MM.1S (cell line): ENCODE measurements around the gene SSTR1.

ENCODE experiments used
- DNase-seq: peaks from one replicate; pipeline ENCODE4 v3.0.0-alpha.2; 2015
- H2AFZ ChIP-seq: fragments of 300-600 bp; sonication (generic); 2 replicates; pipeline ENCODE4 v1.6.0; 2016; ENCODE audit warnings: antibody characterized with exemption, low read length
- H3F3A ChIP-seq: fragments of 300-600 bp; sonication (generic); 2 replicates; pipeline ENCODE4 v1.6.1; 2016; ENCODE audit warnings: mild to moderate bottlenecking, antibody characterized with exemption, low read length, moderate library complexity, mixed read lengths; ENCODE audit not compliant: insufficient read depth
- H3K27ac ChIP-seq: fragments of 300-600 bp; sonication (generic); 2 replicates; pipeline ENCODE4 v1.5.1; 2016; ENCODE audit warnings: mild to moderate bottlenecking, low read length
- H3K27me3 ChIP-seq: fragments of 300-600 bp; sonication (generic); replicated peaks from 2 replicates; pipeline ENCODE4 v1.6.0; 2016; ENCODE audit warnings: low read length; ENCODE audit not compliant: insufficient read depth
- H3K36me3 ChIP-seq: fragments of 300-600 bp; sonication (generic); replicated peaks from 2 replicates; pipeline ENCODE4 v1.6.1; 2016; ENCODE audit warnings: mild to moderate bottlenecking, low read length, mixed read lengths; ENCODE audit not compliant: insufficient read depth
- H3K4me1 ChIP-seq: fragments of 300-600 bp; sonication (generic); 2 replicates; pipeline ENCODE4 v1.6.1; 2016; ENCODE audit warnings: low read length, mixed read lengths
- H3K4me2 ChIP-seq: fragments of 300-600 bp; sonication (generic); 2 replicates; pipeline ENCODE4 v1.6.0; 2016; ENCODE audit warnings: low read depth, low read length
- H3K4me3 ChIP-seq: fragments of 300-600 bp; sonication (generic); 2 replicates; pipeline ENCODE4 v1.5.1; 2016; ENCODE audit warnings: low read length, mixed read lengths
- H3K79me2 ChIP-seq: fragments of 300-600 bp; sonication (generic); 2 replicates; pipeline ENCODE4 v1.6.1; 2016; ENCODE audit warnings: mixed run types, low read length, mixed read lengths
- H3K9ac ChIP-seq: fragments of 300-600 bp; sonication (generic); 2 replicates; pipeline ENCODE4 v1.6.1; 2016; ENCODE audit warnings: low read length, mixed read lengths
- H3K9me2 ChIP-seq: fragments of 300-600 bp; sonication (generic); replicated peaks from 2 replicates; pipeline ENCODE4 v1.6.1; 2016; ENCODE audit warnings: mild to moderate bottlenecking, low read length, mixed read lengths; ENCODE audit not compliant: insufficient read depth
- H3K9me3 ChIP-seq: fragments of 300-600 bp; sonication (generic); replicated peaks from 2 replicates; pipeline ENCODE4 v1.6.1; 2016; ENCODE audit warnings: mild to moderate bottlenecking, low read length, mixed read lengths; ENCODE audit not compliant: insufficient read depth
- H4K20me1 ChIP-seq: fragments of 300-600 bp; sonication (generic); 2 replicates; pipeline ENCODE4 v1.6.1; 2016; ENCODE audit warnings: mild to moderate bottlenecking, low read length, moderate library complexity, mixed read lengths; ENCODE audit not compliant: insufficient read depth
- EZH2 ChIP-seq: fragments of 300-600 bp; sonication (generic); optimal IDR thresholded peaks from 2 replicates; pipeline ENCODE3; 2017; ENCODE audit warnings: low read depth, mild to moderate bottlenecking, antibody characterized with exemption, low read length, mixed read lengths
- EZH2phosphoT487 ChIP-seq: fragments of 300-600 bp; sonication (generic); IDR thresholded peaks from 2 replicates; pipeline ENCODE4 v1.6.1; 2018; ENCODE audit warnings: antibody characterized with exemption, low read length
- TF ChIP-seq, protein P1 (sequence below): fragments of 300-600 bp; sonication (generic); IDR thresholded peaks from 2 replicates; pipeline ENCODE4 v1.5.1; 2016; ENCODE audit warnings: antibody characterized with exemption, low read length, mixed read lengths

SSTR1 gene

DNA sequence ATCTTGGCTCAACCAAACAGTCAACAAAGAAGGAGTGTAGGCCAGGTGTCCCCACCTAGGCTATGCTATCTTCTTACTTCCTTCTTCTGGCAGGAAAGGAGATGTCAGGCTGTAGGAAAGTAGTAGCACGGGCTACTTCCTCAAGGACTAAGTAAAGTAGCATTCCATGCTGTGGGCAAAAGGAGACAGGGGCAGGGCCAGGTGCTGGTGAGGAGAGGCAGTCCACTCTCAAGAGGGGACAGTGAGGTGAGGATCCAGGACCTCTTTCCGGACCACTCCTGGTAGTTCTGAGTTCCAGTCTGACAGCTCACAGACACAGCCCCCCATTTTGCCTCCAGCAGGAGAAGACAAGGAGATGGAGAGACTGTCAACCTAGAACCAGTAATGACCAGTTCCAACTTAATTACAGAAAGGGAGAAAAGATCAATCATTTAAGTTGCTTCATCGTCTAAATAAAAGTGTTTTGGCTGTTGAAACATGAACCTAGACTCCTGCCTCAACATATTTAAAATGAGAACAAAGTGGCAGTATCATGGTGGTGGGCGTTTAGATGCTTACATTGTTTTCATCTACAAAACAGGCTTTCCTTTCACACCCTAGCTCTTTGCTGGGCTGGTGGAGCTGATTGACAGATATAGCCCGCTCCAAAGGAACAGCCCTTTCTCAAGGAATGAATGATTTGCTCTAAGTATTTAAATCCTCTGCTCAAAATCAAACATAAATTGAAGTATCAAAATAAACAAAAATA is 5.1 kb upstream of the SSTR1 start:
- no peak overlapping the region for H2AFZ ChIP-seq
- DNase-seq: no peak

DNA sequence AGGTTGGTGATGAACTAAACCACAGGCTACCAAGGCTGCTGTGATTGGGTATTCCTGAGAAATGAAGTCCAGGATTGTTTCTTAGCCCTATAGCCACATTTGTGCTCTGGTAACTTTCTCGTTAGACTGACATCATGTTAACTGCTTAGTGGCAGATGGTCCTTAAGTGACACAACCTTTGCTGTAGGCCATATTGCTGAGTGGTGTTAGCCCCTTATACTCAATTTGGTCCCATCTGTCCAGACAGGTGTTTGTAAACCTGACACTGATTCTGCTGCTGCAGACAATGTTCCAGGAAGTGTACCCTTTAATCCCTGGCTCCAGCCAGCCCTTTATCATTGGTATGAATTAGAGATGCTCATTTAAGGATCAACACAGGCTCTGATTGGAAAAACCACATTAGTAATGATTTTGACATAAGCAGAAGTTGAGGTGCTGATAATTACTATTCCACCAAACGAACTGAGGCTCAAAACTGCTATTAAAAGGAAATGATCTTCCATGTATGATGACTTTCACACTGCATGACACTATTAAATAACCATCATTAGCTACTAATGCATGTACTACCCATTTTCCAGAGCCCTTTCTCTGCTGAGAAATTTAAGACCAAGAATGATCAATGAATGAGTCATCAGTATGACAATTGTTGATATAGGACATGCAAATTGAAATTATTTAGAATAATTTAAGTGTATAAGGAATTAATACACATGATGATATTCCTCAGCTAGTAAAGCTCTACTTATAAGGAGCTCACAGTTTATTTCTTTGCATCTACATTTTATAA is 3.6 kb upstream of the SSTR1 start:
- H3K4me1 ChIP-seq: no peaks in the 10 kb centered on the region
- no peaks in the 10 kb centered on the region for H3K36me3 ChIP-seq
- no peaks in the 10 kb centered on the region for H3K9me2 ChIP-seq
- H3K4me2 ChIP-seq: no peak overlapping the region
- H3K9ac ChIP-seq: no peak overlapping the region
- no peaks in the 10 kb centered on the region for H4K20me1 ChIP-seq
- no peaks in the 10 kb centered on the region for H3K79me2 ChIP-seq
- no peak for TF ChIP-seq EZH2phosphoT487
- TF ChIP-seq, protein P1, sequence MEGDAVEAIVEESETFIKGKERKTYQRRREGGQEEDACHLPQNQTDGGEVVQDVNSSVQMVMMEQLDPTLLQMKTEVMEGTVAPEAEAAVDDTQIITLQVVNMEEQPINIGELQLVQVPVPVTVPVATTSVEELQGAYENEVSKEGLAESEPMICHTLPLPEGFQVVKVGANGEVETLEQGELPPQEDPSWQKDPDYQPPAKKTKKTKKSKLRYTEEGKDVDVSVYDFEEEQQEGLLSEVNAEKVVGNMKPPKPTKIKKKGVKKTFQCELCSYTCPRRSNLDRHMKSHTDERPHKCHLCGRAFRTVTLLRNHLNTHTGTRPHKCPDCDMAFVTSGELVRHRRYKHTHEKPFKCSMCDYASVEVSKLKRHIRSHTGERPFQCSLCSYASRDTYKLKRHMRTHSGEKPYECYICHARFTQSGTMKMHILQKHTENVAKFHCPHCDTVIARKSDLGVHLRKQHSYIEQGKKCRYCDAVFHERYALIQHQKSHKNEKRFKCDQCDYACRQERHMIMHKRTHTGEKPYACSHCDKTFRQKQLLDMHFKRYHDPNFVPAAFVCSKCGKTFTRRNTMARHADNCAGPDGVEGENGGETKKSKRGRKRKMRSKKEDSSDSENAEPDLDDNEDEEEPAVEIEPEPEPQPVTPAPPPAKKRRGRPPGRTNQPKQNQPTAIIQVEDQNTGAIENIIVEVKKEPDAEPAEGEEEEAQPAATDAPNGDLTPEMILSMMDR: no peak
- no peak for TF ChIP-seq EZH2
- H3K9me3 ChIP-seq: no peaks in the 10 kb centered on the region
- no peaks in the 10 kb centered on the region for H3K27me3 ChIP-seq
- no peaks in the 10 kb centered on the region for H3F3A ChIP-seq
- DNase-seq: no peak
- H3K4me3 ChIP-seq: no peak overlapping the region
- no peak overlapping the region for H2AFZ ChIP-seq
- H3K27ac ChIP-seq: no peak overlapping the region

More for the DNA sequence above, 5.1 kb upstream of the SSTR1 start:
- no peaks in the 10 kb centered on the region for H4K20me1 ChIP-seq
- H3K79me2 ChIP-seq: no peaks in the 10 kb centered on the region
- H3K9me2 ChIP-seq: no peaks in the 10 kb centered on the region
- H3K27me3 ChIP-seq: no peaks in the 10 kb centered on the region
- H3K4me2 ChIP-seq: no peak overlapping the region
- H3K4me3 ChIP-seq: no peak overlapping the region
- no peaks in the 10 kb centered on the region for H3K36me3 ChIP-seq
- no peaks in the 10 kb centered on the region for H3K4me1 ChIP-seq
- no peaks in the 10 kb centered on the region for H3K9me3 ChIP-seq
- no peak overlapping the region for H3K27ac ChIP-seq
- H3K9ac ChIP-seq: no peak overlapping the region
- TF ChIP-seq, protein P1: no peak
- no peak for TF ChIP-seq EZH2phosphoT487
- no peak for TF ChIP-seq EZH2
- no peaks in the 10 kb centered on the region for H3F3A ChIP-seq

DNA sequence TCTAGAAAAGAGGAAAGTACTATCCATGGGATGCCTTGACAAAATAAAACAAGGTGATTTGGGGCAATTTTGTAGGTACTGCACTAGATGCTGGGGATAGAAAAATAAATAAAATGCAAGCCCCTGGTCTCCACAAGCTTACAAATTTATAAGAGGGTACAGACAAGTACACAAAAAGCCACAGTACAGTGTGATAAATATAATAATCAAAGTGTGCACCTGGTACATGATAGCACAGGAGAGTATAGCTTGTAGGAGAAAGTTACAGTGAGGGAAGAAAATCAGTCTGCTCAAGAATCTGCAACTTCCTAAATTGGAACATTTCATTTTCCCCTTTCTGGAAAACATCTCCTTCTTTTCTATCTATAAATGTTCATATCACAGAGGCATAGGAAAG is 3.0 kb upstream of the SSTR1 start:
- Histone ChIP-seq H3K36me3 (no peaks in the 10 kb centered on the region), H2AFZ (no peak overlapping the region), H3K9me3 (no peaks in the 10 kb centered on the region), H4K20me1 (no peaks in the 10 kb centered on the region), H3K9me2 (no peaks in the 10 kb centered on the region), H3K4me1 (no peaks in the 10 kb centered on the region), H3K79me2 (no peaks in the 10 kb centered on the region), H3K4me3 (no peak overlapping the region), H3K27ac (no peak overlapping the region), H3K27me3 (no peaks in the 10 kb centered on the region), H3K4me2 (no peak overlapping the region), H3F3A (no peaks in the 10 kb centered on the region), H3K9ac (no peak overlapping the region)
- TF ChIP-seq, protein P1: no peak
- TF ChIP-seq EZH2: no peak
- no peak for DNase-seq
